Body of pancreas (tissue), 4 donors: Measurements from ENCODE around the gene SELENOM.

Source experiments
- POLR2A ChIP-seq, 3 donors: fragments of 450-650 bp; IDR thresholded peaks; one replicate each; pipeline ENCODE4 v1.6.1; 2016; ENCODE audit warnings: antibody characterized with exemption in 3 of 3, mild to moderate bottlenecking in 2 of 3
- TF ChIP-seq, protein P1 (sequence below), 7 experiments: fragments of 450-650 bp in 4 of 7; fragments of 200-600 bp in 3 of 7; sonication (generic) in 3 of 7; IDR thresholded peaks; one replicate each; pipeline ENCODE4 v1.5.1; 2016 to 2019; ENCODE audit warnings: antibody characterized with exemption in 7 of 7

DNA sequence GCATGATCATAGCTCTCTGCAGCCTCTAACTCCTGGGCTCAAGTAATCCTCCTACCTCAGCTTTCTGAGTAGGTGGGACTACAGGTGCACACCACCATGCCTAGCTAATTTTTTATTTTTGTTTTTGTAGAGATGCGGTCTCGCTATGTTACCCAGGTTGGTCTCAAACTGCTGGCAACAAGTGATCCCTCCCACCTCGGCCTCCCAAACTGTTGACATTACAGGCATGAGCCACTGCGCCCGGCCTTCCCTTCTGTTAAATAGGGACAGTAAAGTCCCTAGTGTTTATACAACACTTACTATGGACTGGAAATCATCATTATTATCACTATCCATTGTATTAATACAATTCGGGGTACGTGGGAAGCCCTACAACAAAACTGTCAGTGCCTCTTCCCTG lies 12.6 kb downstream of the SELENOM start:
- TF ChIP-seq, protein P1, sequence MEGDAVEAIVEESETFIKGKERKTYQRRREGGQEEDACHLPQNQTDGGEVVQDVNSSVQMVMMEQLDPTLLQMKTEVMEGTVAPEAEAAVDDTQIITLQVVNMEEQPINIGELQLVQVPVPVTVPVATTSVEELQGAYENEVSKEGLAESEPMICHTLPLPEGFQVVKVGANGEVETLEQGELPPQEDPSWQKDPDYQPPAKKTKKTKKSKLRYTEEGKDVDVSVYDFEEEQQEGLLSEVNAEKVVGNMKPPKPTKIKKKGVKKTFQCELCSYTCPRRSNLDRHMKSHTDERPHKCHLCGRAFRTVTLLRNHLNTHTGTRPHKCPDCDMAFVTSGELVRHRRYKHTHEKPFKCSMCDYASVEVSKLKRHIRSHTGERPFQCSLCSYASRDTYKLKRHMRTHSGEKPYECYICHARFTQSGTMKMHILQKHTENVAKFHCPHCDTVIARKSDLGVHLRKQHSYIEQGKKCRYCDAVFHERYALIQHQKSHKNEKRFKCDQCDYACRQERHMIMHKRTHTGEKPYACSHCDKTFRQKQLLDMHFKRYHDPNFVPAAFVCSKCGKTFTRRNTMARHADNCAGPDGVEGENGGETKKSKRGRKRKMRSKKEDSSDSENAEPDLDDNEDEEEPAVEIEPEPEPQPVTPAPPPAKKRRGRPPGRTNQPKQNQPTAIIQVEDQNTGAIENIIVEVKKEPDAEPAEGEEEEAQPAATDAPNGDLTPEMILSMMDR (IDR thresholded peaks at IDR 0.05) = no peak
- TF ChIP-seq POLR2A (IDR thresholded peaks at IDR 0.05) = no peak
